H1 (cell line): ENCODE data around the gene MRFAP1. TPM values are rescaled to one million over a fixed set of nuclear protein-coding genes. Genes with fewer than 3 reads are reported as not detected.

Experiments used
- CTCF ChIA-PET: fragments of 300-600 bp; sonication (Branson Sonifier 250); formaldehyde crosslinking; loops from one replicate; lab custom pipeline; 2021; ENCODE audit not compliant: partially characterized antibody; lab: Charles Lee
- POLR2A ChIA-PET: fragments of 300-600 bp; sonication (Branson Sonifier 250); formaldehyde crosslinking; loops from one replicate; lab custom pipeline; 2021; ENCODE audit warnings: inconsistent platforms; ENCODE audit not compliant: partially characterized antibody; lab: Charles Lee
- DNase-seq, 2 experiments: peaks; one replicate each; pipeline versions ENCODE4 v3.0.0 to v3.0.0-alpha.2; 2010 to 2022; ENCODE audit warnings: low spot score in 2 of 2, low read depth in 1 of 2, mixed read lengths in 1 of 2
- FAIRE-seq: peaks from 2 replicates; lab custom pipeline; 2011; peaks lifted over from hg19 to GRCh38; lab: Jason Lieb, UNC
- H2AFZ ChIP-seq: 2 replicates; pipeline ENCODE4 v1.8.1; 2012; ENCODE audit warnings: low read length, inconsistent platforms
- H2AK5ac ChIP-seq: 2 replicates; pipeline ENCODE4 v1.6.1; 2013; ENCODE audit warnings: low read depth, low read length
- H2BK120ac ChIP-seq: replicated peaks from 2 replicates; pipeline ENCODE3; 2013; ENCODE audit warnings: low read depth, low read length, inconsistent platforms
- H2BK12ac ChIP-seq: 2 replicates; pipeline ENCODE4 v1.6.1; 2013; ENCODE audit warnings: low read depth, low read length
- H2BK15ac ChIP-seq: 2 replicates; pipeline ENCODE4 v1.6.1; 2013; ENCODE audit warnings: low read length
- H2BK20ac ChIP-seq: 2 replicates; pipeline ENCODE4 v1.6.1; 2013; ENCODE audit warnings: low read length
- H2BK5ac ChIP-seq: 2 replicates; pipeline ENCODE4 v1.6.1; 2013; ENCODE audit warnings: low read depth, low read length
- H3K14ac ChIP-seq: 2 replicates; pipeline ENCODE4 v1.6.1; 2013; ENCODE audit warnings: inconsistent platforms; ENCODE audit not compliant: insufficient read length
- H3K18ac ChIP-seq: 2 replicates; pipeline ENCODE4 v1.6.1; 2013; ENCODE audit warnings: low read length; ENCODE audit errors: extremely low read depth
- H3K23ac ChIP-seq: 2 replicates; pipeline ENCODE4 v1.6.1; 2013; ENCODE audit warnings: inconsistent platforms; ENCODE audit not compliant: insufficient read length
- H3K23me2 ChIP-seq: 2 replicates; pipeline ENCODE4 v1.6.1; 2013; ENCODE audit warnings: low read depth, low read length
- H3K27ac ChIP-seq: 2 replicates; pipeline ENCODE4 v1.6.1; 2011; ENCODE audit warnings: low read depth, low read length, inconsistent platforms
- H3K27me3 ChIP-seq, 4 experiments: replicated peaks in 1 of 4; 1 replicate in 1 of 4; 2 replicates in 3 of 4; pipeline versions ENCODE4 v1.6.1 to v1.8.1; 2011 to 2013; ENCODE audit warnings: low read length in 3 of 4, mild to moderate bottlenecking in 3 of 4, inconsistent platforms in 2 of 4, mixed read lengths in 2 of 4, moderate library complexity in 1 of 4; ENCODE audit not compliant: control insufficient read depth in 3 of 4, insufficient read depth in 3 of 4; ENCODE audit errors: extremely low read depth in 1 of 4
- H3K36me3 ChIP-seq, 4 experiments: 2 replicates each; pipeline versions ENCODE4 v1.6.1 to v1.8.1; 2011 to 2013; ENCODE audit warnings: mild to moderate bottlenecking in 4 of 4, low read length in 3 of 4, moderate library complexity in 2 of 4, control low read depth in 1 of 4, inconsistent platforms in 1 of 4; ENCODE audit not compliant: insufficient read depth in 4 of 4, control insufficient read depth in 2 of 4
- H3K4ac ChIP-seq: replicated peaks from 2 replicates; pipeline ENCODE3; 2013; ENCODE audit warnings: low read length, low read depth, mixed read lengths, inconsistent platforms; ENCODE audit not compliant: insufficient read length
- H3K4me1 ChIP-seq, 4 experiments: replicated peaks in 1 of 4; 1 replicate in 1 of 4; 2 replicates in 3 of 4; pipeline versions ENCODE4 v1.6.1 to v1.8.1; 2011 to 2013; ENCODE audit warnings: low read length in 3 of 4, inconsistent platforms in 2 of 4, mixed read lengths in 1 of 4; ENCODE audit not compliant: insufficient read depth in 4 of 4, control insufficient read depth in 3 of 4
- H3K4me2 ChIP-seq, 2 experiments: 2 replicates each; pipeline versions ENCODE4 v1.6.1 to v1.8.1; 2011 to 2013; ENCODE audit warnings: low read depth in 2 of 2, low read length in 2 of 2, control low read depth in 1 of 2, inconsistent platforms in 1 of 2, mild to moderate bottlenecking in 1 of 2; ENCODE audit not compliant: insufficient read depth in 1 of 2
- H3K4me3 ChIP-seq, 4 experiments: fragments of 200-600, 300-600 bp in 1 of 4; sonication (generic), shearing (Covaris generic), sonication (Bioruptor Twin) in 1 of 4; 2 replicates each; pipeline versions ENCODE4 v1.5.1 to v1.8.1; 2011 to 2016; ENCODE audit warnings: low read length in 4 of 4, low read depth in 3 of 4, control low read depth in 2 of 4, inconsistent platforms in 2 of 4, mild to moderate bottlenecking in 2 of 4, mixed read lengths in 1 of 4, moderate library complexity in 1 of 4; ENCODE audit not compliant: insufficient read depth in 2 of 4; ENCODE audit errors: extremely low read depth in 1 of 4
- H3K56ac ChIP-seq: replicated peaks from 2 replicates; pipeline ENCODE3; 2013; ENCODE audit warnings: low read depth, mild to moderate bottlenecking, mixed read lengths, low read length, inconsistent platforms; ENCODE audit not compliant: insufficient read length
- H3K79me1 ChIP-seq: 2 replicates; pipeline ENCODE4 v1.6.1; 2013; ENCODE audit warnings: low read depth, low read length, control low read depth
- H3K79me2 ChIP-seq, 2 experiments: 2 replicates each; pipeline versions ENCODE4 v1.6.1 to v1.8.1; 2012 to 2013; ENCODE audit warnings: low read length in 2 of 2, mild to moderate bottlenecking in 2 of 2, inconsistent platforms in 1 of 2; ENCODE audit not compliant: insufficient read depth in 2 of 2, control insufficient read depth in 1 of 2
- H3K9ac ChIP-seq, 4 experiments: replicated peaks in 1 of 4; 1 replicate in 1 of 4; 2 replicates in 3 of 4; pipeline versions ENCODE4 v1.6.1 to v1.8.1; 2011 to 2013; ENCODE audit warnings: low read depth in 3 of 4, low read length in 3 of 4, control low read depth in 2 of 4, mild to moderate bottlenecking in 2 of 4, moderate library complexity in 2 of 4, inconsistent platforms in 1 of 4; ENCODE audit errors: extremely low read depth in 1 of 4
- H3K9me3 ChIP-seq, 2 experiments: 2 replicates each; pipeline versions ENCODE4 v1.6.1 to v1.8.1; 2012 to 2013; ENCODE audit warnings: mild to moderate bottlenecking in 2 of 2, moderate library complexity in 2 of 2, control low read depth in 1 of 2, inconsistent platforms in 1 of 2, low read depth in 1 of 2, low read length in 1 of 2, mixed read lengths in 1 of 2; ENCODE audit not compliant: insufficient read depth in 2 of 2
- H4K20me1 ChIP-seq, 2 experiments: replicated peaks in 1 of 2; 2 replicates each; pipeline versions ENCODE3 to v1.8.1; 2011 to 2013; ENCODE audit warnings: inconsistent platforms in 2 of 2, low read length in 2 of 2, mild to moderate bottlenecking in 1 of 2; ENCODE audit not compliant: insufficient read depth in 2 of 2, control insufficient read depth in 1 of 2
- H4K5ac ChIP-seq: 2 replicates; pipeline ENCODE4 v1.6.1; 2013; ENCODE audit warnings: low read length, low read depth, mixed read lengths, inconsistent platforms; ENCODE audit not compliant: insufficient read length
- H4K8ac ChIP-seq: 2 replicates; pipeline ENCODE4 v1.8.0; 2013; ENCODE audit warnings: mild to moderate bottlenecking, moderate library complexity, low read length, inconsistent platforms; ENCODE audit not compliant: insufficient read depth; ENCODE audit errors: extremely low read depth
- H4K91ac ChIP-seq: replicated peaks from 2 replicates; pipeline ENCODE3; 2013; ENCODE audit warnings: low read length, mixed read lengths, inconsistent platforms; ENCODE audit not compliant: insufficient read length
- CHD1 ChIP-seq: IDR thresholded peaks from 2 replicates; pipeline ENCODE4 v1.6.1; 2012; ENCODE audit warnings: low read depth, low read length, improper control_type of control experiment
- ZNF274 ChIP-seq: IDR thresholded peaks from 2 replicates; pipeline ENCODE4 v1.7.0; 2012; ENCODE audit warnings: low read length, borderline replicate concordance; ENCODE audit errors: extremely low read depth
- WGBS, 2 experiments: shearing (Covaris generic) in 1 of 2; methylation state at CpG; one replicate each; pipeline versions ENCODE4 v1.1.6 to v1.1.7; 2013 to 2015; ENCODE audit warnings: low lambda C conversion rate in 2 of 2, mixed read lengths in 2 of 2, inconsistent platforms in 1 of 2, low coverage in 1 of 2, missing lambda C conversion rate in 1 of 2; ENCODE audit not compliant: insufficient replicate concordance in 2 of 2, insufficient coverage in 1 of 2, insufficient read length in 1 of 2; ENCODE audit errors: extremely low coverage in 1 of 2, missing lambda C conversion rate in 1 of 2; 5-methylcytosine and 5-hydroxymethylcytosine counted together
- polyA plus RNA-seq, 7 experiments: library from polyadenylated mRNA; depleted of rRNA in 3 of 7; stranded (reverse) in 5 of 7; unstranded in 2 of 7; fragments of >200 nt in 5 of 7; fragments of 200-250 nt in 2 of 7; gene quantifications; 1 replicate in 5 of 7; 2 replicates in 1 of 7; 4 replicates in 1 of 7; pipeline versions ENCODE4 v1.2.1 to v1.2.3, GENCODE V29; 2011 to 2013; ENCODE audit warnings: missing spikeins in 2 of 7, mixed read lengths in 2 of 7
- total RNA-seq: library from RNA; stranded (reverse); fragmentation: NEBNext Ultra II Directional; extraction: Animal tissue kit (Norgen Biotek cat#: 25700); gene quantifications from 2 replicates; pipeline ENCODE4 v1.2.1, GENCODE V29; 2021

MRFAP1 gene
- total and polyA plus RNA-seq, 2 of the 8 experiments (the other 6 are each of a cell fraction or from before 2014, with no cell fraction given), result 108 to 307 TPM

GRCh38 chr4:6639137-6639680 is 1.3 kb upstream of the MRFAP1 start:
- Histone ChIP-seq H3K36me3 (peaks cover 0 to 22% (median 9%) of the 10 kb centered on the region in 4 experiments; a peak in 5 of 8 replicates), H2AFZ (no peak overlapping the region), H3K23ac (no peak overlapping the region), H3K9me3 (no peaks in the 10 kb centered on the region), H2BK20ac (no peak overlapping the region), H3K4ac (no peak overlapping the region), H3K4me1 (peaks cover 0 to 9% (median 0%) of the 10 kb centered on the region in 4 experiments; a peak in 3 of 7 replicates), H3K4me2 (peak overlapping the region in 1 of 2 experiments; percentile 98; a peak in 1 of 4 replicates), H2BK120ac (no peak overlapping the region), H3K4me3 (no peak overlapping the region), H2BK5ac (no peak overlapping the region), H3K18ac (no peak overlapping the region), H3K27ac (no peak overlapping the region), H4K91ac (no peak overlapping the region), H3K27me3 (no peaks in the 10 kb centered on the region), H3K79me1 (peaks cover 7% of the 10 kb centered on the region), H4K20me1 (peaks cover 10 to 11% of the 10 kb centered on the region in 2 experiments), H3K9ac (no peak overlapping the region), H4K8ac (no peak overlapping the region)
- POLR2A ChIA-PET, result no interaction called here
- CTCF ChIA-PET, result interaction anchor here (0.8 to 1.2 kb wide), 4 partner anchors 13 to 432 kb away, joined by 3 to 6 read pairs (median 4); partner anchors contain the start of gene MAN2B2
- no peak for DNase-seq
- TF ChIP-seq ZNF274 (no peak), CHD1 (no peak)
- TF ChIP-seq, all 59 proteins: peak for 0
- no peak for FAIRE-seq
- peaks cover 10% of the 10 kb centered on the region for H3K23me2 ChIP-seq
- H2AK5ac ChIP-seq, result no peak overlapping the region
- H3K14ac ChIP-seq, result no peak overlapping the region
- 92% methylated on average over 14 of the region's 14 CpGs; no CpG with 5 or more reads in 1 of the 2 experiments for WGBS, 2 experiments
- H3K79me2 ChIP-seq, result peaks cover 9 to 29% of the 10 kb centered on the region in 2 experiments
- no peak overlapping the region for H2BK15ac ChIP-seq
- H4K5ac ChIP-seq, result no peak overlapping the region
- 0 out of 2 replicates have a peak overlapping the region, but pooled peaks have one; percentile 5 for H2BK12ac ChIP-seq
- H3K56ac ChIP-seq, result no peak overlapping the region
